ENCODE results near the gene TAF6. TPM values are rescaled to one million over a fixed set of nuclear protein-coding genes. Genes with fewer than 3 reads are reported as not detected.
A peak's percentile ranks its signal among the peaks of the same experiment; 100 is the strongest.

Gene TAF6
- total and polyA plus RNA-seq, 9 donors, result 35.9 to 66.1 (median 57.1) TPM

- WGBS, 3 donors, result 91 to 94% (median 93%) methylated on average over 11 of the region's 11 CpGs
- H3K36me3 ChIP-seq, result no peaks in the 10 kb centered on the region
- intact Hi-C loops (cut with DNase I), result no loop called here
- no peak for DNase-seq
- peaks cover 5% of the 10 kb centered on the region for H3K4me1 ChIP-seq (ENCODE audit: insufficient read depth)
- no peak overlapping the region for H3K27ac ChIP-seq
- no peak overlapping the region for H3K4me3 ChIP-seq
- no peaks in the 10 kb centered on the region for H3K9me3 ChIP-seq
- TF ChIP-seq POLR2A (IDR thresholded peaks at IDR 0.05) (no peak), CTCF (IDR thresholded peaks at IDR 0.05) (no peak), EP300 (IDR thresholded peaks at IDR 0.05) (no peak)
- H3K27me3 ChIP-seq, result no peaks in the 10 kb centered on the region
These were observed 57.5 kb downstream of the TAF6 start for GRCh38 chr7:100061518-100062193.

GRCh38 chr7:100059251-100059739 lies 59.9 kb downstream of the TAF6 start:
- intact Hi-C loops (cut with DNase I), result no loop called here
- Histone ChIP-seq H3K4me1 (ENCODE audit: insufficient read depth) (no peaks in the 10 kb centered on the region), H3K36me3 (no peaks in the 10 kb centered on the region), H3K9me3 (no peaks in the 10 kb centered on the region), H3K27ac (no peak overlapping the region), H3K4me3 (no peak overlapping the region), H3K27me3 (no peaks in the 10 kb centered on the region)
- no peak for TF ChIP-seq POLR2A (IDR thresholded peaks at IDR 0.05)
- TF ChIP-seq EP300 (IDR thresholded peaks at IDR 0.05), result no peak
- TF ChIP-seq CTCF (IDR thresholded peaks at IDR 0.05), result no peak
- 88 to 89% (median 88%) methylated on average over 5 of the region's 5 CpGs for WGBS, 3 donors
- DNase-seq, result no peak

MicroRNAs encoded within 50 kb of the gene (microRNA counts, 767-probe panel; counts per million panel counts)
- microRNA hsa-miR-106b-5p (1,810 counts per million, percentile 80 among the panel's probes with 10 or more counts), microRNA hsa-miR-25-3p (6,061 counts per million, percentile 97 among the panel's probes with 10 or more counts), microRNA hsa-miR-93-5p (4,581 counts per million, percentile 92 among the panel's probes with 10 or more counts)

Small RNA genes lying within 50 kb of the gene (microRNA-seq; reads per million reads assigned to microRNA genes)
- gene MIR106B, result 322 to 1,113 (median 871) reads per million in 3 donors
- 135 to 661 (median 305) reads per million in 3 donors for gene MIR25
- 0 reads per million in 3 donors for gene MIR4658
- 285 to 1,086 (median 334) reads per million in 3 donors for gene MIR93

Small RNA genes lying within 50 kb of the gene (small RNA-seq; reads per million reads assigned to genes)
- gene MIR106B (22.6 reads per million, percentile 87 among the genes with 10 or more reads in this experiment), gene MIR25 (618 reads per million, percentile 96 among the genes with 10 or more reads in this experiment), gene MIR93 (24.9 reads per million, percentile 88 among the genes with 10 or more reads in this experiment)

Other genes with a start within 250 kb of the TAF6 start
- under 1 TPM in 1 of 7 donors, not detected in 6; 0.57 TPM for gene OR2AE1, start 242.3 kb downstream of the TAF6 start, total RNA-seq
- gene OR2AE1, start 242.3 kb downstream of the TAF6 start, polyA plus RNA-seq, result not detected
- gene TRIM4, start 199.8 kb downstream of the TAF6 start, total RNA-seq, result 10 to 100 TPM; 31.7 to 58.9 (median 45.1) TPM
- 10 to 100 TPM; 42.2 to 64.8 TPM for gene TRIM4, start 199.8 kb downstream of the TAF6 start, polyA plus RNA-seq
- gene GJC3, start 189.7 kb downstream of the TAF6 start, total RNA-seq, result 1 to 10 TPM in 1 of 7 donors, under 1 TPM in 3, not detected in 3; 0.18 to 1.3 (median 0.29) TPM
- under 1 TPM; 0.42 to 0.45 TPM for gene GJC3, start 189.7 kb downstream of the TAF6 start, polyA plus RNA-seq
- 10 to 100 TPM in 1 of 7 donors, 1 to 10 TPM in 3, under 1 TPM in 3; 0.34 to 21.3 (median 2.3) TPM for gene AZGP1, start 143.3 kb downstream of the TAF6 start, total RNA-seq
- 1 to 10 TPM; 1.3 to 5.4 TPM for gene AZGP1, start 143.3 kb downstream of the TAF6 start, polyA plus RNA-seq
- gene ZKSCAN1, start 103.8 kb downstream of the TAF6 start, total RNA-seq, result 10 to 100 TPM; 28.8 to 90.7 (median 73.9) TPM
- 10 to 100 TPM; 14.2 to 29.4 TPM for gene ZKSCAN1, start 103.8 kb downstream of the TAF6 start, polyA plus RNA-seq
- gene ZSCAN21, start 69.6 kb downstream of the TAF6 start, total RNA-seq, result 10 to 100 TPM in 6 of 7 donors, 1 to 10 TPM in 1; 9.2 to 16.2 (median 13.5) TPM
- gene ZSCAN21, start 69.6 kb downstream of the TAF6 start, polyA plus RNA-seq, result 10 to 100 TPM in 1 of 2 donors, 1 to 10 TPM in 1; 9.2 to 11.8 TPM
- 10 to 100 TPM; 21.9 to 45.0 (median 38.4) TPM for gene ZNF3, start 37.6 kb downstream of the TAF6 start, total RNA-seq
- gene ZNF3, start 37.6 kb downstream of the TAF6 start, polyA plus RNA-seq, result 10 to 100 TPM; 28.0 to 41.3 TPM
- gene COPS6, start 30.4 kb downstream of the TAF6 start, total RNA-seq, result 100 to 1,000 TPM in 2 of 7 donors, 10 to 100 TPM in 5; 33.6 to 110 (median 98.2) TPM
- gene COPS6, start 30.4 kb downstream of the TAF6 start, polyA plus RNA-seq, result 100 to 1,000 TPM in 1 of 2 donors, 10 to 100 TPM in 1; 97.4 to 145 TPM
- 10 to 100 TPM; 24.4 to 57.6 (median 37.9) TPM for gene MCM7, start 18.0 kb downstream of the TAF6 start, total RNA-seq
- 10 to 100 TPM; 45.1 to 79.7 TPM for gene MCM7, start 18.0 kb downstream of the TAF6 start, polyA plus RNA-seq
- gene AP4M1, start 17.7 kb downstream of the TAF6 start, total RNA-seq, result 10 to 100 TPM; 10.9 to 20.3 (median 14.2) TPM
- gene AP4M1, start 17.7 kb downstream of the TAF6 start, polyA plus RNA-seq, result 10 to 100 TPM; 13.8 to 19.0 TPM
- 10 to 100 TPM; 11.7 to 28.7 (median 22.0) TPM for gene CNPY4, start 276 bp upstream of the TAF6 start, total RNA-seq
- 10 to 100 TPM; 33.9 to 42.8 TPM for gene CNPY4, start 276 bp upstream of the TAF6 start, polyA plus RNA-seq
- gene MBLAC1, start 7.6 kb upstream of the TAF6 start, total RNA-seq, result 1 to 10 TPM; 3.4 to 6.7 (median 4.5) TPM
- gene MBLAC1, start 7.6 kb upstream of the TAF6 start, polyA plus RNA-seq, result 1 to 10 TPM in 1 of 2 donors, under 1 TPM in 1; 0.28 to 3.4 TPM
- gene LAMTOR4, start 29.6 kb upstream of the TAF6 start, total RNA-seq, result 100 to 1,000 TPM; 101 to 245 (median 108) TPM
- gene LAMTOR4, start 29.6 kb upstream of the TAF6 start, polyA plus RNA-seq, result 100 to 1,000 TPM in 1 of 2 donors, 10 to 100 TPM in 1; 10.3 to 246 TPM
- 10 to 100 TPM in 5 of 7 donors, 1 to 10 TPM in 2; 6.2 to 27.2 (median 14.8) TPM for gene TRAPPC14, start 39.4 kb upstream of the TAF6 start, total RNA-seq
- 1 to 10 TPM; 2.8 to 9.1 TPM for gene TRAPPC14, start 39.4 kb upstream of the TAF6 start, polyA plus RNA-seq
- gene GAL3ST4, start 49.3 kb upstream of the TAF6 start, total RNA-seq, result 10 to 100 TPM in 2 of 7 donors, 1 to 10 TPM in 5; 3.1 to 16.3 (median 7.4) TPM
- 10 to 100 TPM in 1 of 2 donors, 1 to 10 TPM in 1; 4.3 to 10.6 TPM for gene GAL3ST4, start 49.3 kb upstream of the TAF6 start, polyA plus RNA-seq
- 1 to 10 TPM; 2.0 to 5.6 (median 3.1) TPM for gene GPC2, start 58.0 kb upstream of the TAF6 start, total RNA-seq
- 1 to 10 TPM in 1 of 2 donors, under 1 TPM in 1; 0.25 to 2.9 TPM for gene GPC2, start 58.0 kb upstream of the TAF6 start, polyA plus RNA-seq
- gene STAG3, start 58.6 kb upstream of the TAF6 start, total RNA-seq, result 1 to 10 TPM in 4 of 7 donors, under 1 TPM in 3; 0.66 to 2.8 (median 1.7) TPM
- 1 to 10 TPM; 1.9 to 3.2 TPM for gene STAG3, start 58.6 kb upstream of the TAF6 start, polyA plus RNA-seq
- gene PVRIG, start 100.6 kb upstream of the TAF6 start, total RNA-seq, result 1 to 10 TPM in 1 of 7 donors, under 1 TPM in 4, not detected in 2; 0.25 to 1.7 (median 0.48) TPM
- gene PVRIG, start 100.6 kb upstream of the TAF6 start, polyA plus RNA-seq, result under 1 TPM; 0.12 to 0.21 TPM
- not detected for gene SPDYE3, start 188.3 kb upstream of the TAF6 start, total RNA-seq
- gene SPDYE3, start 188.3 kb upstream of the TAF6 start, polyA plus RNA-seq, result under 1 TPM in 1 of 2 donors, not detected in 1; 0.12 TPM
- gene PILRB, start 238.8 kb upstream of the TAF6 start, total RNA-seq, result 10 to 100 TPM; 29.0 to 55.9 (median 41.1) TPM
- 10 to 100 TPM; 17.2 to 50.2 TPM for gene PILRB, start 238.8 kb upstream of the TAF6 start, polyA plus RNA-seq